ENCODE data around the gene CDH13. TPM values are rescaled to one million over a fixed set of nuclear protein-coding genes. Genes with fewer than 3 reads are reported as not detected.

The CDH13 gene
- polyA plus RNA-seq, 1 donor from 2014 or later: 3.2 TPM

DNA sequence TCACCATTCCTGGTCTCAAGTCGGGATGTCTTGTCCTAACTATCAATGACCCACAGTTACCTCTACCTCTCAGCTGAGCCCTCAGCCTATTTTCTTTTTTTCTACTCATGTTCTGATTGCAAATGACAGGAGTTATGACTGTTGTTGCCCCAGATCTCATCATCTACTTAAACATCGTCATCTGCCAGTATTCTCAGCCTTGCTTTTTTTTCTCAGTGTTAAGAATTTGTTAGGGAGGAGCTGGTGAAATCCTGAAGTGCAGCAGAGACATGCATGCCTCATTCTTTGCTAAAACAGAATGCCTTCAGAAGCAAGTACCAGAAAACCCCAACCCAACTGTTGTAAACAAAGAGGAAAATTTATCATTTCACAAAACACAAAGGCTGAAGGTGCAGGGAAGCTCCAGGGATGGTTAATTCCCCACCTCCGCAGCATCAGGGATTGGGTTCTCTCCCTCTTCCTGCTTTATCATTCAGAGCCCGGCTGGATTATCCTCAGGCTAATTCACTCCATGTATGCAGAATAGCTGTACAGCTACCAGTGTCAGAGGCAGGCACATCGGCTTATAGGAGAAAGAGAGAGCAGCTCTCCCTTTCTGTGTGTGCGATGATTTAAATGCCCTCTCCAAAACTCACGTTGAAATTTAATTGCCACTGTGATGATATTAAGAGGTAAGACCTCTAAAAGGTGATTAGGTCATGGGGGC lies 640.2 kb downstream of the CDH13 start:
- Histone ChIP-seq H3K4me2 (ENCODE audit: low read length) (no peak overlapping the region), H3K27me3 (ENCODE audit: insufficient read depth, low read depth, low read length) (no peaks in the 10 kb centered on the region), H3K9ac (ENCODE audit: low read length) (no peak overlapping the region), H3K9me2 (ENCODE audit: insufficient read depth, low read length) (no peaks in the 10 kb centered on the region), H2AFZ (ENCODE audit: low read depth, low read length) (no peak overlapping the region), H3K4me3 (ENCODE audit: low read length) (no peak overlapping the region), H4K20me1 (ENCODE audit: insufficient read depth) (no peaks in the 10 kb centered on the region), H3K36me3 (ENCODE audit: insufficient read depth, low read length) (no peaks in the 10 kb centered on the region), H3F3A (ENCODE audit: insufficient read depth, low read length, poor library complexity, severe bottlenecking) (no peaks in the 10 kb centered on the region), H3K79me2 (replicated peaks; ENCODE audit: insufficient read depth, low read length) (no peaks in the 10 kb centered on the region), H3K9me3 (ENCODE audit: low read length) (no peaks in the 10 kb centered on the region), H3K27ac (ENCODE audit: low read length) (no peak overlapping the region)
- TF ChIP-seq, protein P1, sequence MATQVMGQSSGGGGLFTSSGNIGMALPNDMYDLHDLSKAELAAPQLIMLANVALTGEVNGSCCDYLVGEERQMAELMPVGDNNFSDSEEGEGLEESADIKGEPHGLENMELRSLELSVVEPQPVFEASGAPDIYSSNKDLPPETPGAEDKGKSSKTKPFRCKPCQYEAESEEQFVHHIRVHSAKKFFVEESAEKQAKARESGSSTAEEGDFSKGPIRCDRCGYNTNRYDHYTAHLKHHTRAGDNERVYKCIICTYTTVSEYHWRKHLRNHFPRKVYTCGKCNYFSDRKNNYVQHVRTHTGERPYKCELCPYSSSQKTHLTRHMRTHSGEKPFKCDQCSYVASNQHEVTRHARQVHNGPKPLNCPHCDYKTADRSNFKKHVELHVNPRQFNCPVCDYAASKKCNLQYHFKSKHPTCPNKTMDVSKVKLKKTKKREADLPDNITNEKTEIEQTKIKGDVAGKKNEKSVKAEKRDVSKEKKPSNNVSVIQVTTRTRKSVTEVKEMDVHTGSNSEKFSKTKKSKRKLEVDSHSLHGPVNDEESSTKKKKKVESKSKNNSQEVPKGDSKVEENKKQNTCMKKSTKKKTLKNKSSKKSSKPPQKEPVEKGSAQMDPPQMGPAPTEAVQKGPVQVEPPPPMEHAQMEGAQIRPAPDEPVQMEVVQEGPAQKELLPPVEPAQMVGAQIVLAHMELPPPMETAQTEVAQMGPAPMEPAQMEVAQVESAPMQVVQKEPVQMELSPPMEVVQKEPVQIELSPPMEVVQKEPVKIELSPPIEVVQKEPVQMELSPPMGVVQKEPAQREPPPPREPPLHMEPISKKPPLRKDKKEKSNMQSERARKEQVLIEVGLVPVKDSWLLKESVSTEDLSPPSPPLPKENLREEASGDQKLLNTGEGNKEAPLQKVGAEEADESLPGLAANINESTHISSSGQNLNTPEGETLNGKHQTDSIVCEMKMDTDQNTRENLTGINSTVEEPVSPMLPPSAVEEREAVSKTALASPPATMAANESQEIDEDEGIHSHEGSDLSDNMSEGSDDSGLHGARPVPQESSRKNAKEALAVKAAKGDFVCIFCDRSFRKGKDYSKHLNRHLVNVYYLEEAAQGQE (IDR thresholded peaks at IDR 0.05; ENCODE audit: borderline replicate concordance): no peak
- TF ChIP-seq, protein P2, sequence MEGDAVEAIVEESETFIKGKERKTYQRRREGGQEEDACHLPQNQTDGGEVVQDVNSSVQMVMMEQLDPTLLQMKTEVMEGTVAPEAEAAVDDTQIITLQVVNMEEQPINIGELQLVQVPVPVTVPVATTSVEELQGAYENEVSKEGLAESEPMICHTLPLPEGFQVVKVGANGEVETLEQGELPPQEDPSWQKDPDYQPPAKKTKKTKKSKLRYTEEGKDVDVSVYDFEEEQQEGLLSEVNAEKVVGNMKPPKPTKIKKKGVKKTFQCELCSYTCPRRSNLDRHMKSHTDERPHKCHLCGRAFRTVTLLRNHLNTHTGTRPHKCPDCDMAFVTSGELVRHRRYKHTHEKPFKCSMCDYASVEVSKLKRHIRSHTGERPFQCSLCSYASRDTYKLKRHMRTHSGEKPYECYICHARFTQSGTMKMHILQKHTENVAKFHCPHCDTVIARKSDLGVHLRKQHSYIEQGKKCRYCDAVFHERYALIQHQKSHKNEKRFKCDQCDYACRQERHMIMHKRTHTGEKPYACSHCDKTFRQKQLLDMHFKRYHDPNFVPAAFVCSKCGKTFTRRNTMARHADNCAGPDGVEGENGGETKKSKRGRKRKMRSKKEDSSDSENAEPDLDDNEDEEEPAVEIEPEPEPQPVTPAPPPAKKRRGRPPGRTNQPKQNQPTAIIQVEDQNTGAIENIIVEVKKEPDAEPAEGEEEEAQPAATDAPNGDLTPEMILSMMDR (IDR thresholded peaks at IDR 0.05; ENCODE audit: poor library complexity, severe bottlenecking): no peak
- TF ChIP-seq RAD21 (conservative IDR thresholded peaks at IDR 0.05) (no peak), TAF1 (IDR thresholded peaks at IDR 0.05; ENCODE audit: low read depth) (no peak), EZH2 (IDR thresholded peaks at IDR 0.05; ENCODE audit: borderline replicate concordance, insufficient read depth, low read length, poor library complexity, severe bottlenecking) (no peak), MXI1 (conservative IDR thresholded peaks at IDR 0.05; ENCODE audit: poor library complexity, severe bottlenecking) (no peak), POLR2AphosphoS5 (IDR thresholded peaks at IDR 0.05) (no peak)

DNA sequence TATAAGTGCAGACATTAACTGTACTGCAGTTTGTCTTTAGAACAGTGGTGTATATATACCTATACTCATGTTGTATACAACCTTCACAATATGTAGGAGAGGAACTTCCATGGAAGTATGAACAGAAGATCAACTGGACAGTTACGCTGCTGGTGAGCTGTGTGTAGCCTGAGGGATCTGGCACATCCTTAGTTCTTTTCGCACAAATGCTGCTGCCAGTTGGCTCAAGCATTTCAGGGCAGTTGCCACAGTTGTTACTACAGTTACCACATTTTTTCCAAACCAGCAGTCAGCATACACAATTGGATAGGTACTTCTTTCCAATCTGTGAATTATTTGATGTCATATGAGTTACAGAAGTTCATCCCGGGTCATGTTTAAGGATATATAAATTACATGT lies 641.4 kb downstream of the CDH13 start:
- Histone ChIP-seq H3K79me2 (replicated peaks; ENCODE audit: insufficient read depth, low read length) (no peaks in the 10 kb centered on the region), H3F3A (ENCODE audit: insufficient read depth, low read length, poor library complexity, severe bottlenecking) (no peaks in the 10 kb centered on the region), H2AFZ (ENCODE audit: low read depth, low read length) (no peak overlapping the region), H3K9me3 (ENCODE audit: low read length) (no peaks in the 10 kb centered on the region), H3K9me2 (ENCODE audit: insufficient read depth, low read length) (no peaks in the 10 kb centered on the region), H3K36me3 (ENCODE audit: insufficient read depth, low read length) (no peaks in the 10 kb centered on the region), H3K9ac (ENCODE audit: low read length) (no peak overlapping the region), H4K20me1 (ENCODE audit: insufficient read depth) (no peaks in the 10 kb centered on the region), H3K4me3 (ENCODE audit: low read length) (no peak overlapping the region), H3K27me3 (ENCODE audit: insufficient read depth, low read depth, low read length) (no peaks in the 10 kb centered on the region), H3K4me2 (ENCODE audit: low read length) (no peak overlapping the region), H3K27ac (ENCODE audit: low read length) (no peak overlapping the region)
- no peak for TF ChIP-seq RAD21 (conservative IDR thresholded peaks at IDR 0.05)
- TF ChIP-seq, protein P1 (IDR thresholded peaks at IDR 0.05; ENCODE audit: borderline replicate concordance): no peak

Data from neural cell (in vitro differentiated cells).